ENCODE results near the gene DCUN1D2.

DNA sequence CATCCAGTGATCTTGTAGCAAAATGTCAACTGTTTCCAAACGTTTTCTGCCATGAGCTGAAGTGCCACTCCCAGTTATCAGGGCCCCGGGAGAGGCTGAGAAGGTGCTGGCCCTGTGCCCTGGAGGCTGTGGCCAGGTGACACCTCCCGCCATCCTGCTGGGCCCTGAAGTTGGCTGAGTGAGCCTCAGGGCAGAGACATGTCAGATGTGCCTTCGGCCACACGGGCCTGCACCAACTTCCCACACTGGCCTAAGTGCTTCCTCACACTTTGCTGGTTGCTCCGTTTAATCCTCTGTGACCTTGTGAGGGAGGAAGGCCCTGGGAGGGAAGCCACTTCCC is 42.0 kb downstream of the DCUN1D2 start:
- TF ChIP-seq, protein P1, sequence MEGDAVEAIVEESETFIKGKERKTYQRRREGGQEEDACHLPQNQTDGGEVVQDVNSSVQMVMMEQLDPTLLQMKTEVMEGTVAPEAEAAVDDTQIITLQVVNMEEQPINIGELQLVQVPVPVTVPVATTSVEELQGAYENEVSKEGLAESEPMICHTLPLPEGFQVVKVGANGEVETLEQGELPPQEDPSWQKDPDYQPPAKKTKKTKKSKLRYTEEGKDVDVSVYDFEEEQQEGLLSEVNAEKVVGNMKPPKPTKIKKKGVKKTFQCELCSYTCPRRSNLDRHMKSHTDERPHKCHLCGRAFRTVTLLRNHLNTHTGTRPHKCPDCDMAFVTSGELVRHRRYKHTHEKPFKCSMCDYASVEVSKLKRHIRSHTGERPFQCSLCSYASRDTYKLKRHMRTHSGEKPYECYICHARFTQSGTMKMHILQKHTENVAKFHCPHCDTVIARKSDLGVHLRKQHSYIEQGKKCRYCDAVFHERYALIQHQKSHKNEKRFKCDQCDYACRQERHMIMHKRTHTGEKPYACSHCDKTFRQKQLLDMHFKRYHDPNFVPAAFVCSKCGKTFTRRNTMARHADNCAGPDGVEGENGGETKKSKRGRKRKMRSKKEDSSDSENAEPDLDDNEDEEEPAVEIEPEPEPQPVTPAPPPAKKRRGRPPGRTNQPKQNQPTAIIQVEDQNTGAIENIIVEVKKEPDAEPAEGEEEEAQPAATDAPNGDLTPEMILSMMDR (conservative IDR thresholded peaks at IDR 0.05; ENCODE audit: low read depth, low read length): no peak
- TF ChIP-seq EZH2 (IDR thresholded peaks at IDR 0.05; ENCODE audit: borderline replicate concordance, low read depth, low read length, poor library complexity, severe bottlenecking): no peak
